T-cell (primary cell): ENCODE data around the gene LSP1. TPM values are rescaled to one million over a fixed set of nuclear protein-coding genes. Genes with fewer than 3 reads are reported as not detected.

Experiments used
- ATAC-seq, 4 experiments: fragments of 200-7000 bp in 3 of 4; fragments of 150-1000 bp in 1 of 4; cut with Tn5 transposase; replicated peaks in 1 of 4; 1 replicate in 3 of 4; 2 replicates in 1 of 4; pipeline ENCODE4 v1.10.0; 2021; ENCODE audit warnings: moderate library complexity in 3 of 4, mild to moderate bottlenecking in 2 of 4, moderate number of reproducible peaks in 1 of 4
- CTCF ChIA-PET, 2 donors: fragments of 300-600 bp; sonication (Branson Sonifier 250); formaldehyde crosslinking; loops; one replicate each; lab custom pipeline; 2022; ENCODE audit warnings: antibody characterized with exemption in 2 of 2; lab: Charles Lee
- POLR2A ChIA-PET, 2 donors: fragments of 300-600 bp; sonication (Branson Sonifier 250); formaldehyde crosslinking; loops; one replicate each; lab custom pipeline; 2022; ENCODE audit warnings: antibody characterized with exemption in 2 of 2; lab: Charles Lee
- DNase-seq, 35 experiments: peaks; one replicate each; pipeline versions ENCODE4 v3.0.0 to v3.0.0-alpha.2; 2013 to 2023
- H3K27ac ChIP-seq: one replicate; pipeline ENCODE4 v1.5.1; 2013; ENCODE audit warnings: low read length
- H3K27me3 ChIP-seq, 2 experiments: replicated peaks in 1 of 2; 1 replicate in 1 of 2; 2 replicates in 1 of 2; pipeline versions ENCODE4 v1.6.1 to v1.7.0; 2013; ENCODE audit warnings: low read length in 1 of 2, mixed read lengths in 1 of 2; ENCODE audit not compliant: control insufficient read depth in 2 of 2, insufficient read depth in 2 of 2; ENCODE audit errors: extremely low read depth in 1 of 2
- H3K36me3 ChIP-seq, 2 donors: 1 replicate in 1 of 2; 2 replicates in 1 of 2; pipeline versions ENCODE4 v1.6.1 to v1.7.0; 2013; ENCODE audit warnings: low read length in 1 of 2; ENCODE audit not compliant: control insufficient read depth in 2 of 2, insufficient read depth in 1 of 2; ENCODE audit errors: extremely low read depth in 1 of 2
- H3K4me1 ChIP-seq, 2 experiments: 1 replicate in 1 of 2; 2 replicates in 1 of 2; pipeline versions ENCODE4 v1.6.1 to v1.7.0; 2013; ENCODE audit warnings: low read length in 2 of 2, mixed read lengths in 1 of 2; ENCODE audit not compliant: insufficient read depth in 2 of 2, control insufficient read depth in 1 of 2; ENCODE audit errors: extremely low read depth in 1 of 2
- H3K4me3 ChIP-seq, 2 donors: 1 replicate in 1 of 2; 2 replicates in 1 of 2; pipeline versions ENCODE4 v1.5.1 to v1.7.0; 2013; ENCODE audit warnings: mild to moderate bottlenecking in 2 of 2, low read length in 1 of 2, moderate library complexity in 1 of 2; ENCODE audit not compliant: control insufficient read depth in 1 of 2; ENCODE audit errors: extremely low read depth in 1 of 2
- H3K9me3 ChIP-seq: 2 replicates; pipeline ENCODE4 v1.7.0; 2013
- H3K27ac Mint-ChIP-seq, 2 donors: one replicate each; pipeline ENCODE4 v1.8.0; 2020 to 2021; ENCODE audit warnings: mild to moderate bottlenecking in 2 of 2, mixed read lengths in 2 of 2
- H3K27me3 Mint-ChIP-seq, 2 donors: one replicate each; pipeline ENCODE4 v1.8.0; 2021 to 2022; ENCODE audit warnings: mixed read lengths in 2 of 2
- H3K36me3 Mint-ChIP-seq: one replicate; pipeline ENCODE4 v1.8.0; 2021; ENCODE audit warnings: mixed read lengths
- H3K4me1 Mint-ChIP-seq, 3 donors: one replicate each; pipeline ENCODE4 v1.8.0; 2020 to 2022; ENCODE audit warnings: mixed read lengths in 3 of 3, mild to moderate bottlenecking in 1 of 3
- H3K4me3 Mint-ChIP-seq, 3 donors: one replicate each; pipeline ENCODE4 v1.8.0; 2020 to 2022; ENCODE audit warnings: mild to moderate bottlenecking in 3 of 3, mixed read lengths in 3 of 3, moderate library complexity in 3 of 3
- H3K9me3 Mint-ChIP-seq, 3 donors: one replicate each; pipeline ENCODE4 v1.8.0; 2020 to 2022; ENCODE audit warnings: mixed read lengths in 3 of 3
- WGBS: methylation state at CpG from one replicate; pipeline ENCODE4 v1.1.5; 2013; ENCODE audit warnings: missing lambda C conversion rate; ENCODE audit not compliant: insufficient coverage; 5-methylcytosine and 5-hydroxymethylcytosine counted together
- total RNA-seq, 35 experiments: library from RNA in 6 of 35; stranded (reverse) in 6 of 35; fragments of 120-200 nt in 1 of 35; gene quantifications; one replicate each; pipeline versions ENCODE4 v1.2.1 to v1.2.4 and lab custom pipeline; 2013 to 2026

Gene LSP1
- total RNA-seq, 5 donors from 2014 or later (not counting 1 experiment from before 2014, with no cell fraction given) = 286 to 514 (median 375) TPM

DNA sequence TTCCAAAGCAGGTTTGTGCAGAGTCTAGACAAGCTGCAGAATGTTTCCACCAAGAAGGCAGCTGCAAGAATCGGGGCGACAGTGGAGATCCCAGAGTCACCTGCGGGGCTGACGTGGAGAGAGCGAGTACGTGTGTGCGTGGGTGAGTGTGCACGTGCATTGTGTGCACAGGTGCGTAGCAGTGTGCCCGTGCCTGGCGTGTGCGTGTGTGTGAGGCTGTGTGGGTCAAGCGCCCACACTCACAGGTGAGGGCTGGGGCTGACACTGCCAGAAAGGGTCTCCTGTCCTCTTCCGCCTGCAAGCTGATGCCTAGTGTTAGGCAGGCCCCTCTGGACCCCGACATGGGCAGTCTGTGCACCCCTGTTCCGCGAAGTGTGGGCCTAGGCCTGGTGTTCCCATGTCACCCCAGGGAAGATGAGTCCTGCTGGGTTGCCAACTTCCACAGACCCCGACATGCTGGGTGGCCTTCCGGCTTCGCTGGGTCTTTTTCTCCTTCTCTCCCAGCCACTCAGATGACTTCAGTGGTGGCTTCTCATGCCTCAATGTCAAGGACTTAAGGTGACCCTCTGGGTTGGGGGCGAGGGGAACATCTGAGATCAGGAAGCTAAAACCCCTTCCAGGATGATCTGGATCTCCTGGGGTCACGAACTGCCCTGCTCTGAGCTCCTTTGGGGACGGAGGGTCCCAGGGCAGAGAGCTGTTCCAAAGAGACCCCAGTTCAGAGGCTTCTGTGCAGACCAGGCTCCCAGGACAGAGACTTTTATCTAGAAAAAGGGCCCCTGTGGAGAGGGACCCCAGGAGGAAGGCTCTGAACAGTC lies 28.5 kb upstream of the LSP1 start:
- CTCF ChIA-PET = interaction anchor here (0.5 to 1.3 kb wide), 2 partner anchors 14 to 174 kb away, joined by 3 to 5 read pairs; partner anchors contain the start of gene TNNI2 (in 1 of the 2)
- Mint-ChIP-seq H3K27ac (no peak overlapping the region), H3K36me3 (no peaks in the 10 kb centered on the region), H3K4me1 (no peaks in the 10 kb centered on the region), H3K4me3 (no peak overlapping the region), H3K27me3 (peaks cover 0 to 11% of the 10 kb centered on the region in 2 donors), H3K9me3 (no peaks in the 10 kb centered on the region)
- Histone ChIP-seq H3K27me3 (peaks cover 0 to 42% of the 10 kb centered on the region in 2 experiments), H3K9me3 (no peaks in the 10 kb centered on the region), H3K4me1 (no peaks in the 10 kb centered on the region), H3K27ac (no peak overlapping the region), H3K4me3 (no peak overlapping the region), H3K36me3 (no peaks in the 10 kb centered on the region)
- DNase-seq = no peak
- ATAC-seq = no peak
- 89% methylated on average over 20 of the region's 23 CpGs for WGBS
- POLR2A ChIA-PET = interaction anchor here in 1 of 2 donors (0.6 kb wide), 1 partner anchor 178 kb away, joined by 11 read pairs; no protein-coding TSS in a partner anchor

DNA sequence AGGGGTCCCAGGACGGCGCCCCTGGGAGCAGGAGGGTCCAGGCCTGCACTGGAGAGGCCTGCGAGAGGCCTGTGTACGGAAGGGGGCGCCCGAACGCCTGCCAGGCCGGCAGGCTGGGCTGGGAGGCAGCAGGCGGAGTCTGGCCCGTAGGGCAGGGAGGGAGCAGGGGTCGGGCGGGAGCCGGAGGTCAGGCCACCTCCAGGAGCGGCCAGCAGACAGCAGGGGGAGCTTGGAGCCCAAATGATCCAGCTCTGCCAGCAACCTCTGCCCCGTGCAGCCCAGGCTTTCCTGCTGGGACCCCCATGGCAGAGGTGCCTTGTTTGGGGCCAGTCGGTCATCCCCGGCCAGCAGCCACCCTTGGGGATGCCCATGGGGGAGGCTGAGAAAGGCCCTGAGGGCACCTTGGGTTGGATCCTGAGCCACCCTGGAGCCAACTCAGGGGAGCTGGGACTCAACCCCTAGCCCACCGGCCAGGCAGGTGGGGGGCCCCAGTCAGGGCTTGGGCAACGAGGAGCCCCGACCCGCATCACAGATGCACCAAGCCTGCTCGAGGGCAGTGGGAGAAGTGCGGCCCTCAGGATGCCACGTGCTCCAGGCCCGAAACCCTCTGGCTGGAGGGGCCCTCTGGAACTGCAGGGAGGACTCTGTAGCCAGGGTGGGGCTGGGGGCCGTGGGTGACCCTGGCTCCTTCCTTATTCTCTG lies 27.7 kb upstream of the LSP1 start:
- Histone ChIP-seq H3K9me3 (no peaks in the 10 kb centered on the region), H3K4me1 (no peaks in the 10 kb centered on the region), H3K27me3 (peaks cover 0 to 50% of the 10 kb centered on the region in 2 experiments), H3K27ac (no peak overlapping the region), H3K4me3 (no peak overlapping the region), H3K36me3 (no peaks in the 10 kb centered on the region)
- peaks cover 0 to 11% of the 10 kb centered on the region in 2 donors for H3K27me3 Mint-ChIP-seq
- no peaks in the 10 kb centered on the region for H3K36me3 Mint-ChIP-seq
- no peaks in the 10 kb centered on the region for H3K4me1 Mint-ChIP-seq
- CTCF ChIA-PET = interaction anchor here in 1 of 2 donors (1.3 kb wide), 1 partner anchor 175 kb away, joined by 3 read pairs; no protein-coding TSS in a partner anchor
- ATAC-seq (peak in 1 of 4 experiments; percentile 45), DNase-seq (peak in 1 of 35 experiments; percentile 33)
- no peak overlapping the region for H3K4me3 Mint-ChIP-seq
- no peaks in the 10 kb centered on the region for H3K9me3 Mint-ChIP-seq
- WGBS = 60% methylated on average over 26 of the region's 26 CpGs
- POLR2A ChIA-PET = no interaction called here
- no peak overlapping the region for H3K27ac Mint-ChIP-seq

DNA sequence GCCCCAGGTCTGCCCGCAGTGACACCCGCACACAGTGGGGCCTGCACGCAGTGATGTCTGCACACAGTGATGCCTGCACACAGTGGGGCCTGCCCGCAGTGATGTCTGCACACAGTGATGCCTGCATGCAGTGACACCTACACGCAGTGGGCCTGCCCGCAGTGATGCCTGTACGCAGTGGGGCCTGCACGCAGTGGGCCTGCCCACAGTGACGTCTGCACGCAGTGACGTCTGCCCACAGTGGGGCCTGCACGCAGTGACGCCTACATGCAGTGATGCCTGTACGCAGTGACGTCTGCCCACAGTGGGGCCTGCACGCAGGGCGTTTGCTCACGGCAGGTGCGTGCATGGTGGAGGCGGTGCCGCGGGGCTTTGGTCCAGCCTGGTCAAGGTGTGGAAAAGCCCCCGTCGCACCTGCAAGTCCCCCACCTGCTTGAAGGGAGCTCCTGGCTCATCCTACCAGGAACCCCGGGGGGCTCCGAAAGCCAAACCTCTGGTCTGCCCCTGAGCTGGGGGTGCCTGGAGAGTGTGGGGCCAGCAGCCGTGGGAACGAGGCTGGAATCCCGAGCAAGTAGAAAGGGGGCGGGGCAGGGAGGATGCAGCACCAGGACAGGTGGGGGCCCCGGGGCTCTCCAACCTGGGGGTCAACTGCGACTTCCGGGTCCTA lies 27.0 kb upstream of the LSP1 start:
- Mint-ChIP-seq H3K4me1 (no peaks in the 10 kb centered on the region), H3K27me3 (peaks cover 0 to 17% of the 10 kb centered on the region in 2 donors), H3K36me3 (no peaks in the 10 kb centered on the region), H3K27ac (no peak overlapping the region), H3K4me3 (no peak overlapping the region), H3K9me3 (no peaks in the 10 kb centered on the region)
- Histone ChIP-seq H3K27ac (no peak overlapping the region), H3K27me3 (peaks cover 0 to 57% of the 10 kb centered on the region in 2 experiments), H3K4me3 (no peak overlapping the region), H3K36me3 (no peaks in the 10 kb centered on the region), H3K9me3 (no peaks in the 10 kb centered on the region), H3K4me1 (no peaks in the 10 kb centered on the region)
- ATAC-seq (no peak), DNase-seq (no peak)
- ChIA-PET POLR2A (no interaction called here), CTCF (no interaction called here)
- 90% methylated on average over 28 of the region's 33 CpGs for WGBS

DNA sequence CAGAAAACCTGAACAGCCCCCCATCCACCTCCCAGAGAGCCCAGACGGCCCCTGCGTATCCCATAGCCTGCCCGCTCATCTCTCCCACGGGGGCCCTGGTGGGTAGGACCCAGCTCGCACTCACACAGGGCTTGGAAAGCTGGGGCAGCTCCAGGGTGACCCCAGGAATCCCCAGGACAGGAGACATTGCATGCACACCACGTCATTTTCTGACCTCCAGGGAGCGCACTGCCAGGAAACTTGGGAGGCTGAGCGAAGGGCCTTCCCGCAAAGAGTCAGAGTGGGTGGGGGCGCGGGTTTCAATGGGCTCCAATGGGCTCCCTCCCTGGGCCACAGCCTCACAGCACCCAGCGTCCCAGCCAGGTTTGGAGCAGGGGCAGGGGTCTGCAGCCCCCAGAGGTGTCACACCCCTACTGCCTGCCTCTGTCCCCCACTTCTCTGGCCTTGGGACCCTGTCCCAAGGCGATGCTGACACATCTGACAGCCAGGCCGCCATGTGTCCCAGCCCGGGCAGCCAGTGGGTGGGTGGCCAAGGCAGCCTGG lies 26.3 kb upstream of the LSP1 start:
- ChIA-PET CTCF (no interaction called here), POLR2A (no interaction called here)
- Histone ChIP-seq H3K27me3 (peaks cover 0 to 62% of the 10 kb centered on the region in 2 experiments), H3K4me1 (no peaks in the 10 kb centered on the region), H3K4me3 (no peak overlapping the region), H3K36me3 (no peaks in the 10 kb centered on the region), H3K27ac (no peak overlapping the region), H3K9me3 (no peaks in the 10 kb centered on the region)
- H3K9me3 Mint-ChIP-seq = no peaks in the 10 kb centered on the region
- ATAC-seq (no peak), DNase-seq (no peak)
- no peak overlapping the region for H3K4me3 Mint-ChIP-seq
- 81% methylated on average over 15 of the region's 15 CpGs for WGBS
- H3K36me3 Mint-ChIP-seq = no peaks in the 10 kb centered on the region
- no peaks in the 10 kb centered on the region for H3K4me1 Mint-ChIP-seq
- H3K27ac Mint-ChIP-seq = no peak overlapping the region
- peaks cover 0 to 18% of the 10 kb centered on the region in 2 donors for H3K27me3 Mint-ChIP-seq

DNA sequence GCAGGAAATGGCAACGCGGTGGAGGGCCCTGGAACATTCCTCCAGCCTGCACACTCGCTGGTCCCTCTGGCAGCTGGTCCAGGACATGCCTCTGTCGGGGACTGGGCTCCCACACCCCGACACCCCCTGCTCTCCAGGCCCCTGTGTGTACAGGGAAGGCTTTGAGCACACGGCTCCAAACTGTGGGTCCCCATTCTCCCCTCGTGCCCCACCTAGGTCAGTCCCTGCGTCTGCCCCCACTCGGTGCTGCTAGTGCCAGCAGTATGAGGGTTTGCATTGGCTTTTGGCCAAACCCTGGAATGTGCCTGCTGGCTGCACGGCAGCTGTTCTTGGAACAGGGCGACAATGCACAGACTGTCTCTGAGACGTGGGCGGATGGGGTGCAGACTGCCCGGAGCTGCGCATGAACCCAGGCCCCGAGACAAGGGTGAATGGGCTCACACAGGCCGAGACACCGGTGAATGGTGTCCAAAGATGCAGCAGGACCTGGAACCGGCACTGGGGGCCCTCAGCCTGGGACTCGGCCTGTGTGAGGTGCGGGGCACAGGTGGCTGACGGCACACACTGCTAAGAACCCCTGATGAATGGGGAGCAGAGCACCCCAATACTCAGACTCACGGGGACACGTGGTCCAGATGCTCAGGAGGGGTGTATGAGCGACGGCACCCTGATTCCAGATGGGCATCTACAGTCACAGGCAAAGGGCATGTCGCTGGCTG lies 25.6 kb upstream of the LSP1 start:
- no peaks in the 10 kb centered on the region for H3K9me3 Mint-ChIP-seq
- POLR2A ChIA-PET = no interaction called here

More for the DNA sequence above, 25.6 kb upstream of the LSP1 start:
- CTCF ChIA-PET = no interaction called here
- 79% methylated on average over 26 of the region's 27 CpGs for WGBS
- Mint-ChIP-seq H3K4me3 (no peak overlapping the region), H3K36me3 (no peaks in the 10 kb centered on the region), H3K27me3 (peaks cover 0 to 23% of the 10 kb centered on the region in 2 donors), H3K27ac (no peak overlapping the region), H3K4me1 (peaks cover 0 to 2% (median 0%) of the 10 kb centered on the region in 3 donors)
- Histone ChIP-seq H3K27me3 (peaks cover 0 to 69% of the 10 kb centered on the region in 2 experiments), H3K4me1 (peaks cover 0 to 4% of the 10 kb centered on the region in 2 experiments), H3K4me3 (no peak overlapping the region), H3K9me3 (no peaks in the 10 kb centered on the region), H3K27ac (no peak overlapping the region), H3K36me3 (no peaks in the 10 kb centered on the region)
- DNase-seq (no peak), ATAC-seq (no peak)
